ENCODE measurements around the gene WAC. TPM values are rescaled to one million over a fixed set of nuclear protein-coding genes. Genes with fewer than 3 reads are reported as not detected.

The WAC gene
- total and polyA plus RNA-seq, 10 of the 15 experiments (the other 5 are each of a cell fraction or from before 2014, with no cell fraction given): 26.5 to 131 (median 69.4) TPM

- TF ChIP-seq ELK1 (IDR thresholded peaks at IDR 0.05; ENCODE audit: low read depth, low read length) (no peak), TCF7 (IDR thresholded peaks at IDR 0.05; ENCODE audit: borderline replicate concordance) (no peak), CEBPB (IDR thresholded peaks at IDR 0.05; ENCODE audit: borderline replicate concordance in 1 of 2, low read depth in 2 of 2, low read length in 2 of 2) (no peak)
These were observed 9.8 kb downstream of the WAC start (continued) for GRCh38 chr10:28542728-28543127.

- Histone ChIP-seq H3K79me2 (ENCODE audit: control insufficient read depth, insufficient read depth, low read length) (peaks cover 75% of the 10 kb centered on the region), H3K27me3 (replicated peaks in 1 of 2; ENCODE audit: control insufficient read depth in 2 of 2, insufficient read depth in 2 of 2, low read length in 1 of 2) (no peaks in the 10 kb centered on the region), H3K4me2 (ENCODE audit: control insufficient read depth, insufficient read depth) (no peak overlapping the region), H4K20me1 (ENCODE audit: control insufficient read depth, insufficient read depth) (0 out of 2 replicates have a peak, but pooled peaks cover 2% of the 10 kb centered on the region), H3K4me1 (ENCODE audit: control insufficient read depth, insufficient read depth, low read length) (peaks cover 16% of the 10 kb centered on the region), H3K9me3 (replicated peaks; ENCODE audit: control insufficient read depth, insufficient read depth, low read length) (no peaks in the 10 kb centered on the region), H3K36me3 (ENCODE audit: control insufficient read depth in 2 of 2, insufficient read depth in 2 of 2, low read length in 1 of 2) (peaks cover 2 to 18% of the 10 kb centered on the region in 2 experiments), H2AFZ (ENCODE audit: control insufficient read depth, low read depth, low read length) (no peak overlapping the region), H3K4me3 (no peak overlapping the region), H3K9ac (ENCODE audit: control insufficient read depth, insufficient read depth, low read length) (no peak overlapping the region), H3K27ac (ENCODE audit: control insufficient read depth, insufficient read depth) (no peak overlapping the region)
- RAD21 ChIA-PET (ENCODE audit: unreplicated experiment): interaction anchor here (0.6 kb wide), 1 partner anchor 42 kb away, joined by 5 read pairs; no protein-coding TSS in a partner anchor
- SMC1A ChIA-PET (ENCODE audit: uncharacterized antibody, unreplicated experiment): interaction anchor here (1.0 to 2.5 kb wide), 6 partner anchors 11 to 32 kb away, joined by 3 to 14 read pairs (median 3); no protein-coding TSS in a partner anchor
- intact Hi-C loops (cut with micrococcal nuclease; ENCODE audit: unreplicated experiment) (no loop called here), in situ Hi-C loops (cut with MboI) (no loop called here)
- FAIRE-seq (no peak), ATAC-seq (no peak), DNase-seq (ENCODE audit: low read depth, low spot score) (no peak)
- 93% methylated on average over 5 of the region's 5 CpGs for WGBS (ENCODE audit: insufficient coverage, insufficient replicate concordance, low lambda C conversion rate, missing lambda C conversion rate)
- POLR2A ChIA-PET: interaction anchor here (0.6 to 3.1 kb wide), 5 partner anchors 9 to 33 kb away, joined by 3 to 11 read pairs (median 4); no protein-coding TSS in a partner anchor
- no TSS peak for BruUV-seq (replicated peaks)
- CTCF ChIA-PET: interaction anchor here (1.3 kb wide), 1 partner anchor 21 kb away, joined by 3 read pairs; no protein-coding TSS in a partner anchor
- TF ChIP-seq EZH2 (IDR thresholded peaks at IDR 0.05; ENCODE audit: borderline replicate concordance, control insufficient read depth, low read depth, low read length): no peak
- no peak for TF ChIP-seq TARDBP (IDR thresholded peaks at IDR 0.05; ENCODE audit: borderline replicate concordance)
- no peak for TF ChIP-seq JUND (IDR thresholded peaks at IDR 0.05; ENCODE audit: low read depth, low read length)
- no peak for TF ChIP-seq MEF2A (IDR thresholded peaks at IDR 0.05; ENCODE audit: insufficient read depth, low read depth, low read length)
- no peak for TF ChIP-seq ATF3 (IDR thresholded peaks at IDR 0.05; ENCODE audit: borderline replicate concordance, extremely low read depth, low read depth, low read length)
- no peak for TF ChIP-seq CHD2 (IDR thresholded peaks at IDR 0.05; ENCODE audit: borderline replicate concordance, low read depth, low read length)
- no peak for TF ChIP-seq YBX1 (IDR thresholded peaks at IDR 0.05)
- TF ChIP-seq GABPA (IDR thresholded peaks at IDR 0.05; ENCODE audit: low read depth): no peak
- no peak for TF ChIP-seq ATF2 (IDR thresholded peaks at IDR 0.05; ENCODE audit: low read length)
- no peak for TF ChIP-seq CTCF (IDR thresholded peaks at IDR 0.05 in 2 of 3, conservative IDR thresholded peaks at IDR 0.05 in 1 of 3; ENCODE audit: control insufficient read depth in 2 of 3, extremely low read depth in 1 of 3, insufficient read depth in 1 of 3, low read depth in 3 of 3, low read length in 3 of 3)
- no peak for TF ChIP-seq ZNF217 (IDR thresholded peaks at IDR 0.05)
These were observed 11.1 kb downstream of the WAC start for GRCh38 chr10:28544058-28544457.
